HG02884 (cell line): ENCODE data around the gene MAP2K5.

Source experiments
- ATAC-seq: cut with Tn5 transposase; IDR thresholded peaks from one replicate; pipeline ENCODE4 v1.9.1; 2021; ENCODE audit warnings: mild to moderate bottlenecking, moderate library complexity; ENCODE audit not compliant: unreplicated experiment

MAP2K5 gene

DNA sequence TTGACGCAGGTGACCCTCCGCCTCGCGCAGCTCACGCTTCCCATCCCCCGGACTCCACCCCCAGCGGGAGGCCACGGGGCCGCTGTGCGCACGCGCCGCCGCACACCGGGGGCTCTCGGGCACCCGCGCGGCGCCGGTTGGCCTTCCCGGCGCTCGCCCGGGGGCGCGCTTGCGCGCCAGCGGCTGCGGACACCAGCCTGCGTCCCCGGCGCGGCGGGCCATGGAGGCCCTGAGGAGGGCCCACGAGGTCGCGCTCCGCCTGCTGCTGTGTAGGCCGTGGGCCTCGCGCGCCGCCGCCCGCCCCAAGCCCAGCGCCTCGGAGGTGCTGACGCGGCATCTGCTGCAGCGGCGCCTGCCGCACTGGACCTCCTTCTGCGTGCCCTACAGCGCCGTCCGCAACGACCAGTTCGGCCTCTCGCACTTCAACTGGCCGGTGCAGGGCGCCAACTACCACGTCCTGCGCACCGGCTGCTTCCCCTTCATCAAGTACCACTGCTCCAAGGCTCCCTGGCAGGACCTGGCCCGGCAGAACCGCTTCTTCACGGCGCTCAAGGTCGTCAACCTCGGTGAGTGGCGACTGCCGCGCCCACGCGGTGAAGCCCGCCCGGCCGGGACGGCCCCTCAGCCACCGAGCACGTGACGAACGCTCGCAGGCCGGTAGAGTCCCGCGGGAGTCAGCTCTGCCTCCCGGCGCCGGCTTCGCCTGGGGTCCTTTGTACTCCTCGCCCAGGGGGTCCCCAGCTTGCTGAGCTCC is 21.3 kb upstream of the MAP2K5 start, which contains the start of gene C15orf61:
Gene C15orf61, plus strand, starts transcription at position 103 of the 754 bp plus-strand sequence. Its CDS starts 118 bp downstream, at position 221.
- peak; percentile 63 for ATAC-seq

DNA sequence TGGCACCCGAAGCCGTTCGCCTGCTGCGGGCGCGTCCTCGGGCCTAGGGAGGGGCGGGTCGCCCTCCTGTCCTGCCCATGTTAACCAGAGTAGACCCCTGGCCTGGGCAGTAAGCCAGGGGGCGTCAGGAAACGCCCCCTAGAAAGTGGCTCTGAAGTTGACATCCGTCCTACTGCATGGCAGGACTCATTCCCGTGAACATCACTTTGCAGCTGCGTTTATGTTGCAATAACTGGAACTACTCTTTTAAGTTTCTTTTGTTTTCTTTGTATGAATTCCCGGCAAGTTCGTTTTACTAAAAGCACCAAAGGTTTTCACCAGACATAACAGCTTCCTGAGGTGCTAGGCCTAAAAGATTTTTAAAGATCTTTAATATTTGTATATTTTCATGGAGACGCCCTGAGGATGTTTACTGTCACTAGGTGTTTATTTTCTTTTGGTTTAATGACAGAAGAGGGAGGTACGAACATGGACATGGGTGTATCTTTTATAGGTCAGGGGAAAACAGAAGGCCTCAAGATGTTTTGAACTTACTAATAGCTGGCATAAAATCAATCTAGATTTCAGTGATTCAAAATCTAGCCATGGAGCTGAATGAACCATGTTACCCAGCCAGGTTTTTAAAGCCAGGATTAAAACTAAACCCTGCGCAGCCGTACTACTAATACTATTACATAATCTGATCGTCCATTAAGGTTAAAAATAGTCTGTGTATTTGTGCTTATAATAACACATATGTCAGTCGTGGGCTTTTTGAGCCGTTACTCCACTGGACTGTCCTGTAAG is 20.5 kb upstream of the MAP2K5 start:
- ATAC-seq: peak; percentile 22

DNA sequence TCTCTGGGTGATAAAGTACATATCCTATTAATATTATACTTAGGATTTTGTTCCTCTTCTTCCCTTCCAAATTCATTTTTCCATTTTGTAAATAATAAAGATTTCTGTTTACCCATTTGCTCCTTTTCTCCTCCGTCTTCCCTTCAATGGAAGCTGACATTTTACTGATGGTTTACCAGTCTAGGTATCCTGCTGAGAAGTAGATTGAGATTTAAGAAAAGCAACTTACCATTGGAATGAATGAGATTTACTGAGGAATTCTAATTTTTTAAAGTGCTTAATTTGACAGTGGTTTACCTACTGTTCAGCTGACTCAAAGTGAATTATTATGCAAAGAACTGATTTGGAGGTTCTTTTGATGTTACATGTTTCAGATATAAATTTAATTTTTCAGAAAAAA is 19.2 kb upstream of the MAP2K5 start:
- ATAC-seq: no peak

DNA sequence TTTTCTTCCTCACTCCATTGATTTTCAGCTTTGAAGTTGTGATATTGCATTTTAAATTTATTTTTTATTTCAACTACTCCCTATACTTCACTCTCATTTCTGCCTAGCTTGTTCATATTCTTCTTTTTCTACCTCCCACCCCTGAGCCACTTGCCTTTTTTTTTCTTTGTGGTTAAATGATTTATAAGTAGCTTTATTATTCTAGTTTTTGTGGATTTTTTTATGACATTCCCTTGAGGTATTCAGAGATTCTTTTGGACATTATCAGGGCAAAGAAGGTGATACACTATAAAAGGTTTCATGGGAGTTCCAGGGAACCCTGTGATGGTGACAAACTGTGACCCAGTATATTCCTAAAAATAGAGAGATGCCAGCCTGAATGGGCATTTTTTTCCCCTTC is 18.3 kb upstream of the MAP2K5 start:
- ATAC-seq: no peak

DNA sequence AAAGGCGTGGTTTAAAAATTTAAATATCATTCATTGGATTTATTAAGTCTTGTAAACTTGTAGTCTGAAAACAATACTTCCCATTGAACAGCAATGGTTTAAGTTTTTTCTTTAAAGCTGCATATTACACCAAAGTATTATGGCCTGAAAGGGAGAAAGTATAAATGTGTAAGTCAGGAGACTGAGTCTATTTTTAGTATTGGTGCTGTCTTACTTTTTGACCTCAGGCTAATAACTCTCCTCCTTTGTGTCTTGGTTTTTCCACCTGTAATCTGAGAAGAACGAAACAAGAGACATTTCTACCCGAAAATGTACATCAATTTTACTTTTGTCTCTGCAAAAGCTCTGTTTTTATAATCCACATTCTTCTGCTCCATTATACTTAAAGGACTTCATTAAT is 14.0 kb upstream of the MAP2K5 start:
- no peak for ATAC-seq

DNA sequence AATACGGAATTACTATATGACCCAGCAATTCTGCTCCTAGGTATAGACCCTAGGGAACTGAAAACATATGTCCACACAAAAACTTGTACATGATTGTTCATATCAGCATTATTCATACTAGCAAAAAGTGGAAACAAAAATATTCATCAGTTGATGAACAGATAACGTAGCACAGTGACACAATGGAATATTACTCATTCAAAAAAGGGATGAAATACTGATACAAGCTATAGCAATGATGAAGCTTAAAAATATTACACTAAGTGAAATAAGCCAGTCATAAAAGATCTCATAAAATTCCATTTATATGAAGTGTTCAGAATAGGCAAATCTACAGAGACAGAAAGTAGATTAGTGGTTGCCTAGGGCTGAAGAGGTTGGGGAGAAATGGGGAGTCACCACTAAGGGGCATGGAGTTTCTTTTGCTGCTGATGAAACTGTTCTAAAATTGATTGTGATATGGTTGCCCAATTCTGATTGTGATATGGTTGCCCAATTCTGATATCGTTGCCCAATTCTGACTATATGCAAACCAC is 11.1 kb upstream of the MAP2K5 start:
- ATAC-seq: no peak

DNA sequence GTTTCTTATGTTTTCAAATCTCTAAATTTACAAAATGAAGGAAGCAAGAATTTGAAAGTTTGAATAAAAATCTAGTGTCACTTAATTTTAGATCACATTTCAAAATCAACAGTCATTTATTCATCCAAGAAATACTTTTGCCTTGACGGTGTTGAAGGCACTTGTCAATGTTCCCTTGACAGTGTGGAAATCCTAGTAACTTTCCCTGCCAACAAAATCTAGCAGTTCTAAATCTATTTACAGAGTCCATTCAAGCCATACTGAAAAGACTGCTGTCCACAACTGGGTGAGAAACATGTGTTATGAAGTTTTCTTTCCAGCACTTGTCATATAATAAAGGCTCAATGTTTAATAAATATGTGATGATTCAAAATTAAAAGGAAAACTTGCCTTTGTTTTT is 8.6 kb upstream of the MAP2K5 start:
- ATAC-seq: no peak

DNA sequence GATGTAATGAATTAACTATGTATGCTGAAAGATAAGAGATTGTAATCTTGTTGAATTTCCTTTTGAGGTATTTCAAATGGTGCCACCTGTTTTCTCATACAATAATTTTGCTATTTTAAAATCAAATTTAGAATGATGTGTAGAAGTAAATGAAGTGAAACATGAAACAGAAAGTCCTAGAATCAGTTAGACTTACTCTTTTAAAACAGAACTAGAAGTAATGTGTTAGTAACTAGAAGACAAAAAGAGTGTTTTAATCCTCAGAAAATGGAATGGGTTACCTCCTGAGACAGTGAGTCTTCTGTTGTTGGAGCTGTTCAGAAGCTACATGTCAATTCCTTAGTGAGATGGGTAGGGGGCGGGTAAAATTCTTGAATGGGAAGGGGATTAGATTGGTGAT is 8.1 kb upstream of the MAP2K5 start:
- ATAC-seq: no peak

DNA sequence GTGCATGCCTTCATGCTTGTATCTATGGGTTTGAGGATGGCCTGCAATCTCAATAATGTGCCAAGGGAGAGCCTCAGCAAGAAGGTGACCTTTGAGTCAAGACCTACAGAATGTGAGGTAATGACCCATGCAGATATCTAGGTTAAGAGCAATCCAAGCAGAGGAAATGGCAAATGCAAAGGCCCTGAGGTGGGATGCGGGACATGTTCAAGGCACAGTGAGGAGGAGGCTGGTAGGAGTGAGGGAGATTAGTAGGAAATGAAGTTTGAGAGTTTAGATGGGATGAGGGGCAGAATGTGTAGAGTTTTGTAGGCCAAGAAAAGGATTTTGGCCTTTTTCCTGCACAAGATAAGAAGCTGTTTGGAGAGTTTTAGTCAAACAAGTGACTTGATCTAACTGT is 4.7 kb upstream of the MAP2K5 start:
- no peak for ATAC-seq

DNA sequence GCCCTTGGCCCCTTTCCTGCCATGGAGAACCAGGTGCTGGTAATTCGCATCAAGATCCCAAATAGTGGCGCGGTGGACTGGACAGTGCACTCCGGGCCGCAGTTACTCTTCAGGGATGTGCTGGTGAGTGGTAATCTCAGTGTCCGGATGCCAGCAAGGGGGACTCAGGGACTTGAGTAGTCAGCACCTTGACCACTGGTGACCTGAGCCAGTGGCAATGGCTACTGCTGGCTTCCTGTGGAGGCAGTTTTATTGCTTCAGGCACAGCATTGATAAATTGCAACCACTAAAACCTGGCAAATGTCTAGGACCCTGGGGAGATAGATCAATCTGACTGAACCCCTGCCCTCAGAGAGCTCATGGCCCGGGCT is 830 bp downstream of the MAP2K5 start:
- ATAC-seq: no peak

DNA sequence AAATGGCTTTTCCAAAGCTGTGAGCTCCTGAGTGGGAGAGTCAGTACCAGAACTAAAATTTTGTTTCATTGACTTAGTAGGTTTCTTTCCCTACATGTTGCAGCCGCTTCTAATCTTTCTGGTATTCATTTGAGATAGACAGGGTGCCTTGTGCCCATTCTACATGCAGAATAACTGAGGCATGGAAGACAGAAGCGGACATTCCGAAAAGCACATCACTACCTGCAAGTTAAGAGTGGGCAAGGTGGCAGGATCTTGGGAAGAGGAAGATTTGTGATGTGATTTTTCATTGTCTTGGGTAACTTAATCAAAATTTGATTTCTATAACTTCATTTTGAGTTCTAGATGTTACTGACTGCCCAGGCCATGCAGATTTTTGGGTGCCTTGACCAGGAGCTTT is 2.0 kb downstream of the MAP2K5 start:
- ATAC-seq: no peak

DNA sequence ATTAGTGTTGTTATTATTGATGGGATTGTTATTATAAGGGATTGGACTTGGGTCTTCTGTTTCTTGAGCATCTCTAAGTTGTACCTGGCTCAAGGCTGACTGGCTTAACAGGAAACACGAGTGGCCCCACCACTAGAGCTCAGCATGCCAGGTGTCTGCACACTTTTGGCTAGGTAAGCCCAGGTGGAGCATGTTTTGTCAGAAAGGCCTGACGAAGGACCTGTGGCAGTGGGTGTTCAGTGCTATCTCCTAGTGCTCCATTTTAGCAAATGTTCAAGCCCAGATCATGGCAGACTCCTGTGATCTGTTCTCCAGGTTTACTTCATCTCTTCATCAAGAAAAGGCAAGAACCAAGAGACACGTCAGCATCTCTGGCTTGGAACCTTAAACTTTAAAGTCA is 3.4 kb downstream of the MAP2K5 start:
- no peak for ATAC-seq

DNA sequence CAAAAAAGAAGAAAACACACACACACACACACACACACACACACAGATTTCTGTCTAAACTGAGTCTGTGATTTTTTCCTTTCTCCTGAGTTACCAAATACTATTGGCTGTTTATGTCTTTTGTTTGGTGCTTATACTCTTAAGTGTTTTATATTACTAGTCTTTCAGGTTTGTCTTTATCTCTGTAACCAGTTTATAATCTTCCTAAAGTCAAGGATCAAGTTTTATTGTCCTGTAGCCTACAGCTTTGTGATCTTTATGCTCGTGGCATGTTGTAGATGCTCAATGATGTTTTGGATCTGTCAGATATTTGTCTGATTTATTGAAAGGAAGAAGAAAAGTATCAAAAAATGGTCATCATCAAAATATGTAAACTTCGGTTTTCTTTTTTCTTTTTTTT is 4.6 kb downstream of the MAP2K5 start:
- no peak for ATAC-seq

DNA sequence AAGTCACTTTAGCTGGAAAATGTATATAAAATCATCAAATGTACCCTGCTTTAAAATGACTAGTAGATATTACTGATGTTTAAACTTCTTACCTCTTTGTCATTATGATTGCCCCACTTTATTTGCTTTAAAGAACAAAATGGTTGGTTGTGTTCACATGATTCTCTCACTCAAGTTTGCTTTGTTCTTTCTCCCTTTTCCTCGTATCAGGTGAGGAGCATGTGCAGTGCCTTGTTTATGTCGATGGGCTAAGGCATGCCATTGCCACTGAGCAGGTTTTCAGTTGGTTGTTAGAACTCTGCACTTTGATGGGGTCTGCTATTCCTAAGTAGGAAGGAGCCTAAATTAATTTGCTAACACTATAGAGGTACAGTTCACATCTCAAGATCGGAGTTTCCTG is 5.3 kb downstream of the MAP2K5 start:
- ATAC-seq: no peak

DNA sequence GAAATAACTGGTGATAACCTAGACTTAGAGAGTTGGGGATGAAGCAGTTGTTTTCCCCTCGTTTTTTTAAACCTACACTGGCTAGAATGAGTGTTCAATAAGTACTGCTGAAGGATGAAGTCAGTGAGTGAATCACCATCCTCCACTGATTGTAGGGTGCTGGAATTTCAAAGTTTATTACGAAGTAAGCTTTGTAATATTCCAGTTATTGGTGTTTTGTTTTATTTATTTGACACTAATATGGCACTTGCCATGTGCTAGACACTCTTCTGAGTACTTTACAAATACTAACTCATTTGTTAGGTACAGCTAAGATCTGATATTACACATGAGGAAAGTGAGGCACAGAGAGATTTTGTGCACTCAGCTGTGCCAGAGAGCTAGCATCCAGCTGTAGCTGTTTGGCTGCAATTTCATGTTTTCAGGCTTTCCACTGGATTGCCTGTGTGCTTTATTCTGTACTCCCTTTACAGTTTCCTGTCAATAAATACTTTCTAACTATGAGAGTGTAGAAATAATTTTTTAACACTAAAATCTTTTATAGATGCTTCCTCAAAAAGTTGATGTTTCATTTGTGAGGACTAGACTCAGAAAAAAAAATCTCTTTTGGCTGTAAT is 5.8 kb downstream of the MAP2K5 start:
- no peak for ATAC-seq

DNA sequence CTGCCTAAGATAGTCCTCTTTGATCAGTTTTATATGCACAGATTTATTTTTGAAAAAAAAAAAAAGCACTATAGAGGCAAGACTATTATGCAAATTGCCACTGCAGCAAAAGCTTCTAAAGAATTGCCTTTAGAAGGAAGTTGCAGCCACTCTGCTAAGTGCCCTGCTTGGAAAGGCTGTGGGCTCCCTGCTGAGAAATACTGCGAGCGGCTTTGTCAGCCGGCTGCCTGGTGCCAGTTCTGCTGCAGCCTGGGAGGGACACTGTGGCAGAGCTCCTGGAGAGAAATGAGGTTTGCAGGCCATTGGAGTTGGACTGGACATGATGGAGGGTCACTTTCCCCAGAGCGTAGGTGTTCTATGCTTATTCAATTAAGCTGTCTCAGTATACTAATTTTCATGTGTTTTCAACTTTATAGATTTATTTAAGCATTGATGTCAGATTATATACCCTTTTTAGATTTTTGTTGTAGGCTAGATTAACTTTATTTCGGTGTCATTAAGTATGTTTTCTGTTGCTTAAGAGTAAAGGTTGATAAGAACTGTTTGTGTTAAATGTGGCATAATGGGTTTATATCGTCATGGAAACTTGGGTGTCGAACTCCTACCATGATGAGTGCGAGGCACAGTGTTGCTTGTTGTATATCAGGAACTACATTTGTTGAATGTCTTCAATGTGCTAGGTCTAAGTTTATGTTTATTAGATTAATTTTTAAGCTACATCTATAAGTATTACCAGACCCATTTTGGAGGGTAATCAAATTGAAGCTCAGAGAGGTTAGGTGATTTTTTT is 6.6 kb downstream of the MAP2K5 start:
- no peak for ATAC-seq

DNA sequence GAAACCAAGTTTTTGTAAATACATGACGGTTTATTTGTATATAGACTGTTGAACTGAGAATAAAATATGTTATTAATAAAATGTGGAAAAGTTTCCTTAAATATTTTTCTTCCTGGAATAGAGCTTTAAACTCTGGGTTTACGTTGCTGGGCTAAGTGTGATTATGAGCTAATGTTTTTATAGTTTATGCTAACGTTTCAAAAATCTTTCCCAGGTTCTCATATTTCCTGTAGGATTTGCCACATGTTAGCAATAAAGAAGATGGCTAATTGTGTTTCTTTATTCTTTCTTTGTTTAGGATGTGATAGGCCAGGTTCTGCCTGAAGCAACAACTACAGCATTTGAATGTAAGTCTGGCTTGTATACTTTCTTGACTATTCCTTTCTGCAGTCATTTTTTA is 7.2 kb downstream of the MAP2K5 start:
- ATAC-seq: no peak

DNA sequence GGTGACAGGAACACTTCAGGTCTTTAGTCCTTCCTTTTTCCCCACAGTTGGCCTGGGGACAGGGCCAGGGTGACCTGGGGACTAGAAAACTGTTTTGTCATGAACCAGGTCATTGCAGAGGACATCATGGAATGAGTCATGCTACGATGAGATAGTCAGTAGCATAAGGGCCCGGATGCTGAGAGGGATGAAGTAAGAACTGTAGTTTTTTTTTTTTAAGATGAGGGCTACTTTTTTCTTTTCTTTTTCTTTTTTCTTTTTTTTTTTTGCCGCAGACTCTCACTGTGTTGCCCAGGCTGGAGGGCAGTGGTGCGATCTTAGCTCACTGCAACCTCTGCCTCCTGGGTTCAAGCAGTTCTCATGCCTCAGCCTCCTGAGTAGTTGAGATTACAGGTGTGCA is 8.0 kb downstream of the MAP2K5 start:
- ATAC-seq: no peak

DNA sequence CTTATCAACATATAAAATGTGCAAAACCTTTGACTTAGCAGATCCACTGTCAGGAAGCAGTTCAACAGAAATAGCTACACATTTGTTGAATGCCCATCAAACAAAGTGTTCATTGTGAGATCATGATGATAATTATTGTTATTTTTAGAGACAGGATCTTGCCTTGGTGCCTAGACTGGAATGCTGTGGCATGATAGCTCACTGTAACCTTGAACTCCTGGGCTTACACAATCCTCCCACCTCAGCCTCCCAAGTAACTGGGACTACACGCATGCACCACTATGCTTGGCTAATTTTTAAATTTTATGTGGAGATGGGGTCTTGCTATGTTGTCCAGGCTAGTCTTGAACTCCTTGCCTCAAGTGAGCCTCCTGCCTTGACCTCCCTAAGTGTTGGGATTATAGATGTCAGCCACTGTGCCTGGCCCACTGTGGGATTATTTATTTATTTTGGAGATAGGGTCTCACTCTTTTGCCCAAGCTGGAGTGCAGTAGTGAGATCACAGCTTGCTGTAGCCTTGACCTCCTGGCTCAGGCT is 8.8 kb downstream of the MAP2K5 start:
- no peak for ATAC-seq

DNA sequence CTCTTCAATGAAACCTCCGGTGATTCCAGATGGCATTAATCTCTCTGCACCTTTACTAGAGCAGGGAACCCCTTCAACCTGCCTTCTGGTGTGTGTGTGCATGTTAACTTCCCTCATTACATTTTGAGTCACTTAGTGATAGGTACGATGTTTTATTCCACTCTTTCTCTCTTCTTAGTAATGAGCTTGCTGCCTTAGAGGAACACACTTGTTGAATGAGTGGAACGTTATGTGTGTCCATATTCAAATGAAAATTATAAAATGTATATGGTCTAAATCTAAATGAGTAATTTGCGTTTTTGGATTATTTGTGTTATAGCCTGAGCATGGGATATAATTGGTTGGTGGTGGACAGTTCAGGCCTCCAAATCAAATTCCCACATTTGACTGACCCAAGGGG is 12.1 kb downstream of the MAP2K5 start:
- no peak for ATAC-seq
